Hematopoietic multipotent progenitor cell (in vitro differentiated cells): ENCODE data around the gene ZFYVE26. TPM values are rescaled to one million over a fixed set of nuclear protein-coding genes. Genes with fewer than 3 reads are reported as not detected.

Source experiments
- DNase-seq, 3 donors: peaks; one replicate each; pipeline ENCODE4 v3.0.0-alpha.2; 2011 to 2015; ENCODE audit warnings: low read depth in 2 of 3, low spot score in 2 of 3
- total RNA-seq: library from RNA; depleted of rRNA; stranded (reverse); fragments of >200 nt; gene quantifications from one replicate; pipeline ENCODE4 v1.2.3, GENCODE V29; 2012

The ZFYVE26 gene
- total RNA-seq, 1 donor = 22.1 TPM

- no peak for DNase-seq
Observed at GRCh38 chr14:67817750-67818438, 1.5 kb upstream of the ZFYVE26 start.

DNA sequence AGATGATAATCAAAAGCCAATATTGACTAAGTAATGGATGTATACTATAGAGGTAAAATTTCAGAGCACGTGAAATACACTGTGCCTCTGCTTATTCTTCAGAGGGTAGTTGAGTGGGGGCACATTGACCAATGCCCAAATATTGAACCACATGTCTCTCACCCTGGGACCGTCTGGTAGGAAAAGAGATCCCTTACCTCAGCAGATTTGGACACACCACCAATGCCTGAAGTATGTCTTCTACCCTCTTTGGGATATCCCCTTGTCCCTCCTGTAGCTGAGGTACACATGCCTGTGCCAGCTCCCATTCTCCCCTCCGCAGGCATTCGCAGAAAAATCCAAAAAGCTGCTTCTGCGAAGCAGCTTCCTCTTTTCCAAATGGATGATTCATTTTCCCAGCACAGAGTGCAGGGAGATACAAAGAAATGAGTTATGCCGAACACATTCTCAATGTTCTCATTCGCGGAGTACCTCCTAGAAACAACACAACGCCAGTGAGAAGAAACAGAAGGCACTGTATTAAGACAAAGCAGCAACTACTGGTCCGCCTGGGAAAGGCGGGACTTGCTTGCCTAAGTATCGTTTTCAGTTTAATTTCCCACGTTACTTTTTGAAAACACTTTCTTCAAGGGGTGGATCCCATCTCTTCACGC, 691 bp downstream of the ZFYVE26 start:
- DNase-seq = peak in 1 of 3 donors; percentile 36

DNA sequence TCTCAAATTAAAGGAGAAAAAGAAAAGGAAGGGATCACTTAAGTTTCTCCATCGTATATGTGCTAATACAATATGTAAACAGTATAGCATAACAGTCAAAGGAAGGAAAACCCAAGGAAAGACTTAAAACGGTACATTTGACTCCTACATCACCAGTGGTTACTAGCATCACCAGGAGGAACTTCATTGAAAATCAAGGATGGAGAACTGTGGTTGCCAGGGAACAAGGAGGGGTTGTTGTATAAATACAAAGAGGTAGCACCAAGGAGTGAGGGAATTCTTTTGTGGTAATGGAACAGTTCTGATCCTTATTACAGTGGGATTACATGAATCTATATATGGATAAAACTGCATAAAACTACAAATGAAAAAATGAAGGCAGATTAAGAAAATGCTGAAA, 1.6 kb downstream of the ZFYVE26 start:
- DNase-seq = no peak

DNA sequence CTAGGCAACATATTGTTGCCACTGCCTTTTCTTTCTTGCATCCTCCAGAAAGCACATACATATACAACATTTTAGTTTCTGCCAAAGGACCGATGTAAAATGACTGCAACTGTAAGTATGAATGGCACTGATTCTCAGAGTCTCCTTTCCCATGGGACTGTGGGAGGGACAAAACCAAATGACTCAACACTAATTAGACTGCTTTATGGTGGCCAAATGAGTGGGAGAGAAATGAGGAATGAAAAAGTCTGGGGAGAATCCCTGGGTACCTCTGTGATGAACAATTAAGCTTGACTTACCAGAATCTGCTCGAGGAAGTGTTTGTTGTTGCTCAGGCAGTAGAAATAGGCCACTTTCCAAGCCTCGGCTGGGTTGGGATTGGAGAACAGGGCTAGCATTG, 10.1 kb downstream of the ZFYVE26 start:
- DNase-seq = no peak

DNA sequence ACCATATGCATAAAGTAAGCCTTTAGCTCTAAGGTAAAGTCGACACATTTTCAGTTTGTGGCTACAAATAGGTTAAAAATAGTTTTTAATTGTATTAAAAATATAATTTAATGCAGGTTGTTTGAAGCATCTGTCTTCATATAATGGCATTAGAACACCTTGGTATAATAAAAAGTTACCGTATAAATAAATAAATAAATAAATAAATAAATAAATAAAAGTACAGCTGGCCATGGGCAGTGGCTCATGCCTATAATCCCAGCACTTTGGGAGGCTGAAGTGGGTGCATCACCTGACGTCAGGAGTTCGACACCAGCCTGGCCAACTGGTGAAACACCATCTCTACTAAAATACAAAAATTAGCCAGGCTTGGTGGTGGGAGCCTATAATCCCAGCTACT, 15.6 kb downstream of the ZFYVE26 start:
- DNase-seq = no peak

DNA sequence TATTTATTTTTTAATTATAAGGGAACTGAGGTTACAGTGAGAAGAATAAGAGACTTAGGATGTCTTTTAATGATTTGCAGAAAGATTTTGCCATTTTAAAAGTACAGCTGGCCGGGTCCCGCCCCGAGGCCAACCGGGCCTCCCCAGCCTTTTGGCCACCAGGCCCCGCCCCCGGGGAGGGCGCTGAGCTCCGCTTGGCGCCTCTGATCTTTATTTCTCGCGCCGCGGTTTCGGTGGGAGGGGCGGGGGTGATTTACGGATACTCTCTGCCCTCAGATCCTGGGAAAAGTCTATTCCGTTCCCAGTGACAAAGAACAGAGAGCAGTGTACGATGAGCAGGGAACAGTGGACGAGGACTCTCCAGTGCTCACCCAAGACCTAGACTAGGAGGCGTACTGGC, 17.7 kb downstream of the ZFYVE26 start:
- DNase-seq = no peak

DNA sequence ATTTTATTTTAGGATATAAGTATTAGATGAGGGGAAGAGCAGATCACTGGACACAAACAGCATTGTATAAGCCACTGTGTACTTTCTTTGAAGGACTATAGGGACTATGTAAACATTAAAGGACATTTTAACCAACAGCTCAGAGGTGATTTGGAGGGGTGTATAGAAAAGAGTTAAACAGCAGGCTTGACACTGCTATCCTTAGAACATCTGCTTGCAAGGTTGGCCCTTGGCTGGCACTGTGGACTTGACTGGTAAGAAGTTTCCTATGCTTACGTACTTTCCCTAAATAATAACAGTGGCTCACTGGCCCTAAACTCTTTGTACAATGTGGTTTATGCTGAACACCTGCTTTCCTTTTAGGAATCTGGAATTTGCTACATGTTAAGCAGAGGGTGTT, 28.7 kb downstream of the ZFYVE26 start:
- DNase-seq = no peak

DNA sequence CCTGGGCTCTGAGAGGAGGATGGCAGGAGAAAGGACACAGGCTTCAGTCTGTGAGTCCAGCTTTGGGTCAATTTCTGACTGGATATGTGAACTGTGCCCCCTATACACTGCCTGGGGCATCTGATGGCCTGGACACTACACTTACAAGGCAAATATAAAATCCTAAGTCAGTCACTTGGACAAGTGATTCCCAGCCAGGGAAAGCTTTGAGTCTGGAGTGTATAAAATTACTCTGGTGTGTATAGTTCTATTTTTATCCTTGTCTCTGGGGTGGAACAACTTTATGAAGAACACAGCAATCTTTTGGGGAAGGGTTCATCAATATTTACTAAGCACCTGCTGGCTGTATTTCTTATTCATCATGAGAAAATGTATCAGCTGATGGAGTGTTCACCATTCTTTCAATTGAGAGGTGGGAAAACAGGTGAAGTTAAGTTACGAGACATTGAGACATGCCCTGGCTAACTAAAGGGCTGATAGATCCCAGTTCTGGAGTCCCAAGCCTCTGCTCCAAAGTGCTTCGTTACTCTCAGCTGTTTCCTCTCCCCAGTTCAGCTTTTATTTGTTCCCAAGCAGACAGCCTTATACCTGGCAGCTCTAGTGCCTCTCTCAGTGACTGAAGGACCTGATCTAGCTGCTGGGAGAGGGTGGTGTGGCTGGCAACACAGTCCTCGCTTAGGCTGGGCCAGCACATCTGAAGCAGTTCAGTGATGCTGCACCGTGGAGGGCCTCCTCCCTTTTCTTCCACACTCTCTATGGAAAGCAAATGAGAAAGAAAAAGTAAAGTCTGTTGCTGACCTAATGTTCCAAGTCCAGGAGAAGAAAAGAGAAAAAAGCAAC, 30.9 kb downstream of the ZFYVE26 start:
- DNase-seq = no peak

GRCh38 chr14:67784244-67784823, 32.1 kb downstream of the ZFYVE26 start:
- no peak for DNase-seq

- no peak for DNase-seq
Observed at GRCh38 chr14:67782090-67782489, 34.3 kb downstream of the ZFYVE26 start.

DNA sequence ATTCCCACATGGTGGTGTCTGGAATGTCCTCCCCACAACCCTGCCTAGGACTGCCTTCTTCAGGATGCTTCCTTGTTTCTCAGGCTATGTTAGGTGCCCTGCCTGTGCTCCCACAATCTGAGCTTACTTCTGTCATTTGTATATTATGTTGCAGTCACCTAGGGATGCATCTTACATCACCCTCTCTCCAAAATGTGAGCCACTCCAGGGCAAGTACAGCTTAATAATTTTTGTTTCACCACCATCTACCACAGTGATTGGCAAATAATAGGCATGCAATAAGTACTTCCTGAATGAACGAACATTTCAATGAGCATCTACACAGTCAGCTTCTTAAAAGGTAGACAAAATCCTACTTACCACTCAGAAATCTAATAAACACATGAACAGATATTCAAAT, 37.6 kb downstream of the ZFYVE26 start:
- no peak for DNase-seq

DNA sequence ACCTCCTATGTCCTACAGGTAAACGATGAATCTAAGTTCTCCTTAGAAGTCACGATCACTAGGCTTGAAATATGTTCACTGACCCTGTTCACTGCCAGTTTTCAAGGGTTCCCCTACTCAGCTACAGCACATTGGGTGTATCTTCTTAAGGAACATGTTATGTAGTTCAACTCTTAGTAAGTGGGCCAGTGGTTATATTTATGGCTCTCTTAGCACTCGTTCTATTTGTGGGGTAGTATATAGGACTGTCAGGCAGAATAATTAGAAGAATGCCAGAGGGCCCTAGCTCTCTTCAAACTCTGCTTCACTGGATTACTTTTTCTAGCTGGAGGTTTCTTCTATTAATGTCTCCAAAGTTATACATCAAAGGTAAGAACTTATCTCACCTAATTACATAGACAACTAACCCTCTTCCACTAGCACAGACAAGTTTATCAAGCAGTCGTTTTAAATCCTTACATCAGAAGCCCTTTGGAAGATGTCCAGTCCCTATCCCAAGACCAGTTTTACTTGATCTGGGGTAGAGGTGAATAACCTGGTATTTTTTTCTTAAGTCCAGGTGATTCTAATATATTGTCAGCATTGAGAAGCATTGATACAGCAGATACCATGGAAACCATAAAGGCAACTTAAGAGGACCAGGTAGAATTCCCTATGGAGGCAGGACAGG, 39.6 kb downstream of the ZFYVE26 start:
- DNase-seq = no peak

- DNase-seq = no peak
Observed at GRCh38 chr14:67773844-67774377, 42.5 kb downstream of the ZFYVE26 start.

GRCh38 chr14:67768219-67768618, 48.2 kb downstream of the ZFYVE26 start:
- no peak for DNase-seq

DNA sequence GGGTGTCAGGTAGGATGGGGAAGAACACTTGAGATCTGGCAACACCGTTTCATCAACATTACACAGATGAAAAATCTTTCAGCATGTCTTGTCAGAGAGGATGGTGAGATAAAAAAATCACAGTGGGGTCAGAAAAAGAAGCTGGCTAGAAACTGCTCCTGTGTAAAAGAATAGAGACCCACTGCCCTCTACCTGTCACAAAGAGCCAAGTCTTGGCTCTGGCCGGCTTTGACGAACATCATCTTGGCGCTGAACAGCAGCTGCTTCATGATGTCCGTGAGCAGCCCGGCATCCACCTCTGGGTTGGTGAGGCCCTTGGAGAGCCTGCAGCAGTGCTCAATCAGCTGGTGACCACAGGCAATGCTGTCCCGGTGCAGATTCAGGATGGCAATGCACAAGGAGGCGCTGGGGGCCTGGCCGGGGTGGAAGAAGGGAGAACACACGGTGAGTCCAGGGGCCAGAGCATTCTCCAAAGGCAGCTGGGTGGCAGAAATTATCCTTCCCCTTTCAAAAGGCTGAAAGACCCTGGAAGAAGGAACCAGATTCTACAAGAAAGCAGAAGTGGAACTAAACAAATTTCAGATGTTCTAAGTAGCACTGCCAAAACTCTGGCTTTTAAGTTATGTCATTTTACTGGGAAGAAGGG, 50.2 kb downstream of the ZFYVE26 start:
- DNase-seq = peak in 1 of 3 donors; percentile 21

DNA sequence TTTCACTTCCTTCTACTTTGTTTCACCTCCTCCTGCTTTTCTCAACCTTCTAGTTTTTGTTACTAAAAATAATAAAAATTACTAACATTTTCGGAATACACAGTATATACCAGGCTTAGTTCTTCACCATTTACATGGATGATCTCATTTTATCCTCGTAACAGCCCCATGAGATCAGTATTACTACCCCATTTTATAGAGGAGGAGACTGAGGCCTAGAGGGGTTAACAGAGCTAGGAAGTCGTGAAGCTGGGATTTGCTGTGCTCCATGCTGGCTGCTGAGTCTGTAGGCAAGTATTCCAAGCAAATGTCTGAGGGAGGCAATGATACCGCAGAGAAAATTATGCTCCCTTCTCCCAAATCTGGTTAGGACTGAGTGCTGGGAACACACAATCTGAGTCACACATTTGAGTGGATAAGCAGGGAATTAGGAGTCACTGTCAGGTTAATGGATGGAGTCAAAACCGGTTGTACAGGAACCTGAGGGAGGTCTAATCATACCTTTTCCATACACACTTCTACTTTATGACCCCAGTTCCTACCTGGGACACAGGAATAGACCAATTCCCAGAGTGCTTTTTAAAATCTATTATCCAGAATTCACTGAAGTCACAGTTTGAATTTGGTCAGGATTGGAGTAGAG, 51.1 kb downstream of the ZFYVE26 start:
- DNase-seq = no peak

GRCh38 chr14:67764496-67764895, 51.9 kb downstream of the ZFYVE26 start:
- no peak for DNase-seq

DNA sequence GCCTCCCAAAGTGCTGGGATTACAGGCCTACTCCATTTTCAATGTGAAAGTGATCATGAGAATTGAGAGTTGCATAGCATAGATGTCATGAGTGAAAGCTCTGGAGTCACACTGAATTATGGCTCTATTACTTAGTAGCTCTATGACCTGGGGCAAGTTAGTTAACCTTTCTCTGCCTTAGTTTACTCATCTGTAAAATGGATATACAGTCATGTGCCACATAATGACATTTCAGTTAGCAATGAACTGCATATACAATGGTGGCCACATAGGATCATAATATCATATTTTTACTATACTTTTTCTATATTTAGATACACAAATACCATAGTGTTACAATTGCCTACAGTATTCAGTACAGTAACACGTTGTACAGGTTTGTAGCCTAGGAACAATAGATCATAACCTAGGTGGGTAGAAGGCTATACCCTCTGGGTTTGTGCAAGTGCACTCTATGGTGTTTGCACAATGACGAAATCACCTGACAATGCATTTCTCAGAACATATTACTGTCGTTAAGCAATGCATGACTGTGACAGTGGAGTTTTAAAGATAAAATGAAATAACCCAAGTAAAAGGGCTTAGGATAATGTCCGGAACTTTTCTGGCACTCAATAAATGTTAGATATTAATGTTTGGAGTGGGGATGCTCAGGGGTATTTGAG, 53.1 kb downstream of the ZFYVE26 start:
- no peak for DNase-seq

- no peak for DNase-seq
Observed at GRCh38 chr14:67762051-67762450, 54.3 kb downstream of the ZFYVE26 start.
